ENCODE measurements around the gene BASP1. TPM values are rescaled to one million over a fixed set of nuclear protein-coding genes. Genes with fewer than 3 reads are reported as not detected.
"Not testable (repeated sequence)": the region's sequence is repeated elsewhere in the genome, so short reads cannot be mapped to it uniquely, and the experiment has no call there.

Gene BASP1
- total and polyA plus RNA-seq, 11 donors, result 0.66 to 13.6 (median 2.8) TPM

DNA sequence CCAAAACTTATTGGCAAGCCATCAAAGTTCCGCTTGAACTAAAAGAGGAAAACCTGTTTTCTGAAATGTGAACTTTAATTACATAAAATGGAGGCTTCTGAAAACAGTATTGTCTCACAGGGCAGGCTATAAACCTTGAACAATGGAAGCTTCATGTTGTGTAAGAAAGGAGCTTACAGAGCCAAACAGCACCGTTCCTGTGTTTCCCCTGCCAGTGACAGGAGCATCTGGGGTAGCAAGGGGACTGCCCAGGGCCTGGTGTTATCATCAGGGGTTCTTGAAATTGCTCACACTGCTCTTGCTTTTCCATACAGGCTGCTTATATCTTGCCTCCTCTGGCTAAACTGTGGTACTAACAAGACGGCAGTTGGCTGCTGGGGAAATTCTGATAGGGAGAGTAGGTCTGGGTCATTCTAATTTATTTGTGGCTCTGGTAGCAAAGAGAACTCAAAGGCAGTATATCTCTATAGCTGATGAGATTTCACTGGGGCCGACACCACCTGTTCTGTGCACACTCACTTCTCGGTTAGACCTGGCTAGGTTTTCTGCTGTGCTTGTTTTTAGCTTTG, 40.4 kb downstream of the BASP1 start:
- no peaks in the 10 kb centered on the region for H3K36me3 ChIP-seq
- WGBS, 4 donors, result 54 to 61% (median 56%) methylated on average over 5 of the region's 5 CpGs
- ATAC-seq (no peak), DNase-seq (no peak)
- peaks cover 0 to 5% (median 0%) of the 10 kb centered on the region in 12 donors for H3K9me3 ChIP-seq
- no peak for TF ChIP-seq CTCF (IDR thresholded peaks at IDR 0.05)
- no peak for TF ChIP-seq POLR2A (IDR thresholded peaks at IDR 0.05)
- no peak overlapping the region for H3K27ac ChIP-seq
- no peak overlapping the region for H3K4me3 ChIP-seq
- H3K27me3 ChIP-seq, result no peaks in the 10 kb centered on the region
- intact Hi-C loops (cut with DNase I), result no loop called here
- peaks cover 0 to 9% (median 0%) of the 10 kb centered on the region in 12 donors for H3K4me1 ChIP-seq

DNA sequence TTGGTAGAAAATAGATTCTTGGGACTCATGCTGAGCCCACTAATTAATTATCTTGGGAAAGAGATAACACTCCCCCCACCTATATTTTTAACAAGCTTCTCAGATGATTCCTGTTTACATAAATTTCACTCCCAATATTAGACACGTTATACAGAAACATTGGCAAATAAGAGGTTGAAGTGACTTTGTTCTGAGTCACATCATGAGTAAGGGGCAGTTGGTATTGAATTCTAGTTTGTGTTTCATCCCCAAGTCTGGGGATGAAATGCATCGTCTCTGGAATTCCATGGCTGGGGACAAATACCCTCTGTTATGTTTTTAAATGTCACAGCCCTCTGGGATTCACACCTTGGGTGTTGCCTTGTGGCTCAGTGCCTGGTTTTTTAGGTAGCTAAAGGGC, 41.0 kb downstream of the BASP1 start:
- peaks cover 0 to 5% (median 0%) of the 10 kb centered on the region in 12 donors for H3K9me3 ChIP-seq
- H3K27me3 ChIP-seq, result no peaks in the 10 kb centered on the region
- H3K27ac ChIP-seq, result no peak overlapping the region
- DNase-seq (no peak), ATAC-seq (no peak)
- intact Hi-C loops (cut with DNase I), result no loop called here
- H3K36me3 ChIP-seq, result no peaks in the 10 kb centered on the region
- TF ChIP-seq CTCF (IDR thresholded peaks at IDR 0.05) (no peak), POLR2A (IDR thresholded peaks at IDR 0.05) (no peak)
- H3K4me1 ChIP-seq, result peaks cover 0 to 9% (median 0%) of the 10 kb centered on the region in 12 donors
- WGBS, 4 donors, result 83 to 89% (median 84%) methylated on average over 2 of the region's 2 CpGs
- no peak overlapping the region for H3K4me3 ChIP-seq

- 74 to 82% (median 78%) methylated on average over 4 of the region's 4 CpGs for WGBS, 4 donors
- H3K27me3 ChIP-seq; H3K9me3 ChIP-seq; DNase-seq; H3K36me3 ChIP-seq; H3K4me1 ChIP-seq; H3K27ac ChIP-seq; ATAC-seq; intact Hi-C loops (cut with DNase I); H3K4me3 ChIP-seq: not testable (repeated sequence)
These were observed 41.6 kb downstream of the BASP1 start for GRCh38 chr5:17259012-17259411.

DNA sequence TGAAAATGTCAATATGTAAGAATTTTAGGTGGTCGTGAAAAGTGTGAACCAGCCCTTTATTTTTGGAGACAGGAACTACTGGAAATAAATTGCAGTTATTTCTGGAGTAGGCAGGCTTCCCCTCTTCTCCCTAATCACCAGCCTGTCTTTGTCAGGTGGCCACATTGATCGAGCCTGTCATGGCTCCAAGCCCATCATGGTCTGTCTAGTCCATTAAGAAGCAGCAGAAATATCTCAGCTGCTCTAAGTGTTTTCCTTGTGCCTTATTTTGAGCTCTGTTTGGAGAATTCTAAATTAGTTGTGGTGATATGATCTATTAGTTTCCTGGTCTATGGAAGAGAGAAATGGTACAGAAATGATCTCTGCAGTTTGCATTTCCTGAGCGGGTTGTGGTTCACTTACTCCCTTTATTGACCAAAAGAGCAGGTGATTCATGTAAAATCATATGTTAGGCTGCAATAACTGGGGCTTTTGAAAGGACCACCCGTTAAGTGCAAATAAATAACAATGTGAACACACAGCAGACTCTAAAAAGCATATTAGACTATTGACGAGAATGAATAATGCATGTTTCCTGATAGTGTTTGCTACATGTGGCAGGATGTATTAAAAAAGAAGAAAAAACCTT, 42.3 kb downstream of the BASP1 start:
- intact Hi-C loops (cut with DNase I), result no loop called here
- Histone ChIP-seq H3K9me3 (peaks cover 0 to 5% (median 0%) of the 10 kb centered on the region in 12 donors), H3K36me3 (no peaks in the 10 kb centered on the region), H3K27me3 (no peaks in the 10 kb centered on the region), H3K4me1 (peaks cover 0 to 9% (median 0%) of the 10 kb centered on the region in 12 donors), H3K27ac (no peak overlapping the region), H3K4me3 (no peak overlapping the region)
- DNase-seq (no peak), ATAC-seq (no peak)
- TF ChIP-seq CTCF (IDR thresholded peaks at IDR 0.05), result no peak
- no peak for TF ChIP-seq POLR2A (IDR thresholded peaks at IDR 0.05)
- 59 to 64% (median 63%) methylated on average over 5 of the region's 5 CpGs for WGBS, 4 donors
